WI38 (cell line): ENCODE data around the gene NUFIP2.
A peak's percentile ranks its signal among the peaks of the same experiment; 100 is the strongest.

Source experiments
- H3K4me3 ChIP-seq: 2 replicates; pipeline ENCODE4 v1.5.1; 2011; ENCODE audit warnings: low read depth, mild to moderate bottlenecking, control low read depth, low read length
- TF ChIP-seq, protein P1 (sequence below): IDR thresholded peaks from 2 replicates; pipeline ENCODE4 v1.5.1; 2012; ENCODE audit warnings: low read depth, mild to moderate bottlenecking, control low read depth, low read length

Gene NUFIP2

DNA sequence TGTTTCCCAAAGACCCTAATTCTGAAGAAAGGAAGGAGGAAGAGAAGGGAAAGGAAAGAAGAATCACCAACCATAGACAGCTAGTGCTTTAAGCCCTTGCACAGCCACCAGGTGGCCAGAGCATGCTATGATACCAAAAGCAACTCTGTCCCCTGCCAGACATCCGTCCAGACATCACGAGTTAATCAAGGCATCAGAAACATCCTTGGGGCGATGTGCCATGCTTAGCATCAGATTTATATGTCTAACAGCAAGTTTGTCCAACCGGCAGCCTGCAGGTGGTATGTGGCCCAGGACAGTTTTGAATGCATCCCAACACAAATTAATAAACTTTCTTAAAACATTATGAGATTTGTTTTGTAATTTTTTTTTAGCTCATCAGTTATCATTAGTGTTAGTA lies 50.2 kb downstream of the NUFIP2 start:
- TF ChIP-seq, protein P1, sequence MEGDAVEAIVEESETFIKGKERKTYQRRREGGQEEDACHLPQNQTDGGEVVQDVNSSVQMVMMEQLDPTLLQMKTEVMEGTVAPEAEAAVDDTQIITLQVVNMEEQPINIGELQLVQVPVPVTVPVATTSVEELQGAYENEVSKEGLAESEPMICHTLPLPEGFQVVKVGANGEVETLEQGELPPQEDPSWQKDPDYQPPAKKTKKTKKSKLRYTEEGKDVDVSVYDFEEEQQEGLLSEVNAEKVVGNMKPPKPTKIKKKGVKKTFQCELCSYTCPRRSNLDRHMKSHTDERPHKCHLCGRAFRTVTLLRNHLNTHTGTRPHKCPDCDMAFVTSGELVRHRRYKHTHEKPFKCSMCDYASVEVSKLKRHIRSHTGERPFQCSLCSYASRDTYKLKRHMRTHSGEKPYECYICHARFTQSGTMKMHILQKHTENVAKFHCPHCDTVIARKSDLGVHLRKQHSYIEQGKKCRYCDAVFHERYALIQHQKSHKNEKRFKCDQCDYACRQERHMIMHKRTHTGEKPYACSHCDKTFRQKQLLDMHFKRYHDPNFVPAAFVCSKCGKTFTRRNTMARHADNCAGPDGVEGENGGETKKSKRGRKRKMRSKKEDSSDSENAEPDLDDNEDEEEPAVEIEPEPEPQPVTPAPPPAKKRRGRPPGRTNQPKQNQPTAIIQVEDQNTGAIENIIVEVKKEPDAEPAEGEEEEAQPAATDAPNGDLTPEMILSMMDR, result peak; percentile 63
- no peak overlapping the region for H3K4me3 ChIP-seq

DNA sequence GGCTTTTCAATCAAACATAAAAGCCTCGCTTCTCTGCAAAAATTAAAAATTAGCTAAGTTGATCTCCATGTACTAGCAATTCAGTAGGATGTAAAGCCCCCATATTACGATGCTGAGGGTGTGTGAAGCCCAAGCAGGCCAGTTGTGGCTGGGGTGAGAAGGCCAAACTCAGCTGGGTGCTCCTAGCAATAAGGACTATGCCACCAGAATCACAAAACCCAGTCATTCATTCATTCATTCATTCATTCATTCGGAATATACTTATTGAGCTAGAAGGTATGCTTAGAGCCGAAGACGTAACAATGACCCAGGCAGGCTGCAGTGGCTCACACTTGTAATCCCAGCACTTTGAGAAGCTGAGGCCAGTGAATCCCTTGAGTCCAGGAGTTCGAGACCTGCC lies 51.2 kb downstream of the NUFIP2 start:
- TF ChIP-seq, protein P1, result no peak

DNA sequence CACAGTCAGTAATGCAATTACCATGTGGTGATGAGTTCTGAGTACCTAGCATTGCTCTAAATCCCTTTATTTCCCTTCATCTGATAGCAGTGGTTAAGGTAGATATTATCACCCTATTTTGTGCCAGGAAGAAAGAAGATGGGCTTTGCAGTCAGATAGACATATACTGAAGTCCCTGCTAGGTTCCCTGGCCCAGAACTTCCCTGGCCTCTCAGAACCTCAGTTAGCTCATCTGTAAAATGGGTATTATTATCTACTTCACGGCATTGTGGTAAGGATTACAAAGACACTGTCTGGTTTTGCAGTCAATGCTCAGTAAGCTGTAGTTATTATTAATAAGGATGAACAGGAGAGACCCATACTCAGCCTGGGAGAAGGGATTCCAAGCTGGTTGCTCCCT lies 51.9 kb downstream of the NUFIP2 start:
- H3K4me3 ChIP-seq, result no peak overlapping the region
- TF ChIP-seq, protein P1, result no peak

More for the DNA sequence above, 51.2 kb downstream of the NUFIP2 start:
- H3K4me3 ChIP-seq, result no peak overlapping the region

DNA sequence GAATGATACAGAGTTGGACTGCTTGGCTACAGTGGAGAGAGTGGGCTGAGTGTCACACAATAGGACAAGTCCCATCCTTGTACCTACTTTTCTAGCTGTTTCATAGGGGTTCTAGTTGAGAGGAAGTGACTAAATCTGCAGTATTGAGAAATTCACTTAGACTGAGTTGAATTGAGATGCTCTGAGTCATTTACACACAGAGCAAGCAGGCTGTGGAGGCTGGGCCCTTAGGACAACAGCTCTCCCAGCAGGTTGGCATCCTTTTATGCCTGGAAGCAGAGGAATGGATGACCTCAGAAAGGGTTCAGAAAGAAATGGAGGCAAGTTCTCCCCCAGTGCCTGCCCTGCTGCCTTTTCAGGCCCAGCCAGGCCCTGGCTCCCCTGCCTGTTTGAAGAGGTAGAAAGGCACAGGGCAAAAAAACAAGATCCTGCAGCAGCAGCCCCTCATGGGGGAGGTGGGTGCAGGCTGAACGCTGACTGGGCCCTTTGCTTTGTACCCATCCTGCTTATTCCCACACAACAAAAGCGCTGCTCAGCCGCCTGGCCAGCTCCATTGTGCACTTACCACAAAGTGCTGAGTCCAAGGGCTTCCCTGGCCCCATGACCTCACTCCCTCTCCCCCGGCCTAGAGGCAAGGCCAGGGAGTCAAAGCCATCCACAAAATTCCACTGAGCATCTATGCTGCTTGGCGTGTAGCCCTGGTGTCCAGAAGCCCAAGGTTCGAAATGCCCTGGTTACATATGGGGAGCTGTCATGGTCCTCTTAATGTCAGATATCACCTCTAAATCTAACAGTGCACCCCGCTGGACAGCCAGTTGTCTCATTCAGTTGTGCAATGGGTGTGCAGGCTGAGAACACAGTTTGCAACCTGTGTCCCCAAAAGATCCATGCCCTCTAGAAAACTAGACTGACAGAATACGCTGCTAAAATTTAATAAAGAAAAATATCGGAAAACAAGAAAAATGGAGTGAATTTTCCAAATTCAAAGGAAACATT lies 52.7 kb downstream of the NUFIP2 start:
- H3K4me3 ChIP-seq, result no peak overlapping the region
- TF ChIP-seq, protein P1, result no peak

DNA sequence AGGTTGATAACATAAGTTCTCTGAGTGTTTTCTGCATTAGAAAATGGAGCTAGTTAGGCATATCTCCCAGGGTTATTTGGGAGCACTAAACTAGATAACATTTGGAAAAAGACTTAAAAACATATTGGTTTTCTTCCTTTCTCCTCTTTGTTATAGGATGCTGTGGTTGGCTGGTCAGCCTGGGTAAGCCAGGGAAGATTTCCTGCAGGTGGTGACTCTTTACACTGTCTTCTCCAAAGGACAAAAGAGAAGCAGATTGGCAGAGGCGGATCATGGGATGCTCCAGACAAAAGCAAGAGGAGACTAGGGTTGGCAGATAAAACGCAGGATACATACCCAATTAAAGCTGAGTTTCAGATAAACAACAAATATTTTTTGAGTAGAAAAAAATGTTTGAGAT lies 53.5 kb downstream of the NUFIP2 start:
- H3K4me3 ChIP-seq, result no peak overlapping the region

DNA sequence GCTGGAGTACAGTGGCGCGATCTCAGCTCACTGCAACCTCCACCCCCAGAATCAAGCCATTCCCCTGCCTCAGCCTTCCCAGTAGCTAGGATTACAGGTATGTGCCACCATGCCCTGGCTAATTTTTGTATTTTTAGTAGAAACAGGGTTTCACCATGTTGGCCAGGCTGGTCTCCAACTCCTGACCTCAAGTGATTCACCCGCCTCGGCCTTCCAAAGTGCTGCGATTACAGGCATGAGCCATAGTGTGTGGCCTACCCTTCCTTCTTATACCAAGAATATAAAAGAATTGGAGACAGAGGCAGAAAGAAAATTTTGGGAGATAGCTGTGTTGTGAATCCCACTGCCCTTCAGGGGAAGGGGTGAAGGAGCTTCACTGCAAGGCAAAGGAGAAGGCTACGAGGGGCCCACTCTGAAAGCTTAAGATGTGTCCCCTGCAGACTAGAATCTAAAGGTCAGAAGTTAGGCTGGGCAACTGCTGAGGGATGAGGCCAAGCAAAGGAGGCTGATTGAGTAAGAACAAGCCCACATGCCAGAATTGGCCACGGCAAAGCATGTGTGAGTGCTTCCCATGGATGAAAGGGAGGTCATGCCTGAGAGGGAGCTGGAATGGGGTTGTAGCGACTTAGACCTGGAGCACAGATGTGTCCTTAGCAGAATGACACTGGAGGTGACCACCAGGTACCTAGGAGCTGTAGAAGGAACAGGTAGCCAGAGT lies 55.7 kb downstream of the NUFIP2 start:
- TF ChIP-seq, protein P1, result no peak
- no peak overlapping the region for H3K4me3 ChIP-seq

More for the DNA sequence above, 53.5 kb downstream of the NUFIP2 start:
- TF ChIP-seq, protein P1, result no peak
